ENCODE results near the gene ACVR1.

Gene ACVR1

DNA sequence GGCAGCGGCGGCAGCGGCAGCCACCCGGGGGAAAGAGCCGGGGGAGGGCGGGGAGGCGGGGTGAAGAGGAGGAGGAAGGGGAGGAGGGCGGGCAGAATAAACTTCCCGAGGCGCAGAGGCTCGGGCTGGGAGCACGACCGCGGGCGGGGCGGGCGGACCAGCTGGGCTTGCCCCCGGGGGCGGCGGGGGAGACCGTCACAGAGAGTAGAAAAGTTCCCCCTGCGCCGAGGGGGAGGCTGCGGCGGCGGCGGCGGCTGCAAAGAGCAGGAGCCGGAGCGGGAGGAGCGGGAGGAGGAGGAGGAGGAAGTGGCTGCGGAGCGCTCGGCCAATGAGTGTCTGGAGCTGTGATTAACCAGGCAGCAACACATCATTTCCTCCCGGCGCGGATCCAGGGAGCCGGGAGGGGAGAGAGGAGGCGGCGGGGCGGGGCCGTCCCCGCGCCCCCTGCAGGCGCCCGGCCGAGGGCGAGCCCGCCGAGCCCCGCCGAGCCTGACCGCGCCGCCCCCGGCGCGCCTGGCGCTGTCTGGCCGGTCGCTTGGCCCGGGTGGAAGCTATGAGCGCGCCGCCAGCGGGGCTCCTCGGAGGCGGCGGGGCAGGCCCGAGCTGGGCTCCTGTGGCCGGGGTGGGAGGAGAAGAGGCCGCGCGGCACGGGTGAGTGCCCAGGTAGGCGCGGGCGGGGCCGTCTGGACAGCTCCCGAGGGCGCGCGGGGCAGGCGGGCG lies at the start of gene ACVR1:
ACVR1 (minus strand) TSS at position 265 of the 720 bp plus-strand sequence. CDS start 76,837 bp downstream, outside the sequence.
- peak; percentile 68 to 84 (median 78) for DNase-seq (ENCODE audit: low read depth in 2 of 3, low spot score in 1 of 3)

DNA sequence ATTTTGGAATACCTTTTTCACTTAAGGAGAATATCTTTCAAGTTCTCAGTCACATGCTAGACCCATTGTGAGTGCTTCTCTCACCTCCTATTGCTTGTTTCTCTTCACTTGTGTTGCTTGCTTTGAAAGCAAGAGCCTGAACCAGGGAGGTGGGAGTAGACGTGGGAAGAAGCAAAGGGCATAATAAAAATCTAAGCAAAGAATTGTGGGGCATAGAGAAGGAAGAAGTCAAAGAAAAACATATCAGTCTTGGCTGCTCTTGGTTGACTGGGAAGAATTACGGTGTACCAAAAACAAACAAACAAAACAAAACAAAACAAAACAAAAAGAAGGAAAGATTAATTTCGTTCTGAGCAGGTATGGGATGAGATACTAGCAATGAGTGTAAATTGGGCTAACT lies 48.9 kb upstream of the ACVR1 start:
- no peak for DNase-seq (ENCODE audit: low read depth in 2 of 3, low spot score in 1 of 3)

DNA sequence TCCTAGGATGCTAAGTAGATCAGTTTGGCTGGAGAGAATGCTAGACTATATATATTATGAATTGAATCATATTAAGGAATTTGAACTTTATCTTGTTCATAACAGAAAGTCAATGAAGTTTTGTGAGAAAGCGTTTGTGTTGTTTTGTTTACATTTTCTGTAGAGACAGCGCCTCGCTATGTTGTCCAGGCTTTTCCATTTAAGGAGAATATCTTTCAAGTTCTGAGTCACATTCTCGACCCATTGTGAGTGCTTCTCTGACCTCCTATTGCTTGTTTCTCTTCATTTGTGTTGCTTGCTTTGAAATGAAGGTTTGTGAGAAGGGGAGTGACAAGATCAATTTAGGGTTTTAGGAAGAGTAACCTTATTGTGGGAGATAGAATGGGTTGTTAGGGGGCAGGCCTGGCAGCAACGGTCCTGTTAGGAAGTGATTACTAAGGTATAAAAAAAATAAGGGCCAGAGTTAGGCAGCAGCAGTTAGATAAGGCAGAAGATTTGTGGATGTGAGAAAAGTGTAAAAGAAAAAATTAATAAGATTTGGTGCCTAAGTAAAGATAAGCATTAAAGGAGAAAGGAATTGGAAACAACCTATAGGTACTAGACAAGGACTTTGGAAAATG lies 47.6 kb upstream of the ACVR1 start:
- DNase-seq (ENCODE audit: low read depth in 2 of 3, low spot score in 1 of 3) = no peak

GRCh38 chr2:157922815-157923214 lies 46.7 kb upstream of the ACVR1 start:
- no peak for DNase-seq (ENCODE audit: low read depth in 2 of 3, low spot score in 1 of 3)

- no peak for DNase-seq (ENCODE audit: low read depth in 2 of 3, low spot score in 1 of 3)
These were observed 46.2 kb upstream of the ACVR1 start for GRCh38 chr2:157922336-157922735.

DNA sequence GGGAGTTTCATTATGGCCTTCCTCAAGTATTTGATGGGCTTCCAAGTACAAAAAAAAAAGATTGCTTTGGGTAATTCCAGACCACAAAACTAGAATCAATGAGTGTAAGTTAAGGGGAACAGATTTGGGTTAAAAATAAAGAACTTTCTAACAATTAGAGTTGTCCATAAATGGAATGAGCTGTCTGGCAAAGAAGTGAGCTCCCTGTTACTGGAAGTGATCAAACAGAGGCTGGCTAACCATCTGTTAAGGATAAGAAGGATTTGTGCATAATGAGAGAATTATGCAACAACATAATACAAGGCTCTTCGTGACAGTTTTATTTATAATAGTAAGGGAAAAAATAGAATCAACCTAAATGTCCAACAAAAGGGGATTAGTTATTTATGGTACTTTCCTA lies 44.6 kb upstream of the ACVR1 start:
- no peak for DNase-seq (ENCODE audit: low read depth in 2 of 3, low spot score in 1 of 3)

DNA sequence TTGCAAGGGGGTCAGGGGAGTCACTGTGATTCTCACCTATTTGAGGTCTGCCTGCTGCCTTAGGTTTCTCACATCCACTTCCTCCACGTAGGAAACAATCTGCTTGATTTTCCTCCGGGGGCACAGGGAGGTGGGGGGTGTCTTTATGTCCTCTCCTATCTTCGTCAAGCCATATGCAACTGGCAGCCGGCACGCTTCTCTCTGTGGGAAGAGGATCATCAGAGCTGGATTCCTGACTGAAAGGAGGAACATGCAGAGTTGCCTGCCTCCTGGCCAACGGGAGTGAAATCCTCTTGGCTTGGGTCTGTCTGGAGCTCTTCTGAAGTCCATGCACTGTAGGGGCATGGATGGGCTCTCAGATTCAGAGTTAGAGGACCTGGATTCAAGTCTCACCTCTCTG lies 43.1 kb upstream of the ACVR1 start:
- DNase-seq (ENCODE audit: low read depth in 2 of 3, low spot score in 1 of 3) = no peak

GRCh38 chr2:157918319-157918718 lies 42.2 kb upstream of the ACVR1 start:
- DNase-seq (ENCODE audit: low read depth in 2 of 3, low spot score in 1 of 3) = no peak

DNA sequence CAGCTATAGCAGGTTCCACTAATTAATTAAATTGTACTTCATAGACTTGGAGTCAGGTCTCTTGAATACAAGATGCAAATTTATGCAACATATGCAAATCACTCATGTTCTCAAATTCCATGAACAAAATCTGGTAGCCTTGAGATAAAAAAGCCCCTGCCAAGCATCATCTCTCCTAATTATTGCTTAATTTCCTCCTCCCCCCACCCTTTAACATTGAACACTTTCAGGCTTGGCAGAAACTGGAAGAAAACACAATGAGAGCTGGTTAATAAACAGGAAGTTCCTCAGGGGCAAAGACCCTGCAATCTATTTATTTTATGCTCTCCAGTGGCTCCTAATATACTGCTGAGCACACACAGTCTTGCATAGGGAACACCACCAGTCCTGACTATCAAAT lies 35.6 kb upstream of the ACVR1 start:
- DNase-seq (ENCODE audit: low read depth in 2 of 3, low spot score in 1 of 3) = no peak

GRCh38 chr2:157911246-157911645 lies 35.1 kb upstream of the ACVR1 start:
- DNase-seq (ENCODE audit: low read depth in 2 of 3, low spot score in 1 of 3) = no peak

- DNase-seq (ENCODE audit: low read depth in 2 of 3, low spot score in 1 of 3) = no peak
These were observed 29.0 kb upstream of the ACVR1 start for GRCh38 chr2:157905092-157905491.

DNA sequence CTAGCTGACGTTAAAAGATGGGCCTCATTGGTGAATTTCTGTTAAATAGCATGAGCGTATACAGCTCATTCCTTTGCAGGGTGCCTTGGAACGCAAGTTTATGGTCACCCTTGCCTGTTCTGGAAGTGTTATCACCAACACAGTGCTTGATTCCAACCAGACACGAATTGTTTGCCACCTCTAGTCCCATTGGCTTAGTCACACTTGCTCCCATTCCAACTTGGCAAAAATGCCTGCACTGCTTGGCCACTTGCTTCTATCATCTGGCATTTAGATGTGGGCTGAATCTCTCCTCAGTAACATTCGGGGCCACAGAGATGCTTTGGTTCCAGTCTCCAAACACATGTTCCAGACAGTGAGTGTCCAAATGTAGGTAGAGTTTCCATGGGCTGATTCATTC lies 27.5 kb upstream of the ACVR1 start:
- DNase-seq (ENCODE audit: low read depth in 2 of 3, low spot score in 1 of 3) = no peak

- no peak for DNase-seq (ENCODE audit: low read depth in 2 of 3, low spot score in 1 of 3)
These were observed 27.0 kb upstream of the ACVR1 start for GRCh38 chr2:157903151-157903550.

GRCh38 chr2:157902692-157903091 lies 26.6 kb upstream of the ACVR1 start:
- no peak for DNase-seq (ENCODE audit: low read depth in 2 of 3, low spot score in 1 of 3)

- no peak for DNase-seq (ENCODE audit: low read depth in 2 of 3, low spot score in 1 of 3)
These were observed 25.2 kb upstream of the ACVR1 start for GRCh38 chr2:157901325-157901724.

GRCh38 chr2:157900684-157901083 lies 24.6 kb upstream of the ACVR1 start:
- no peak for DNase-seq (ENCODE audit: low read depth in 2 of 3, low spot score in 1 of 3)

- no peak for DNase-seq (ENCODE audit: low read depth in 2 of 3, low spot score in 1 of 3)
These were observed 24.1 kb upstream of the ACVR1 start for GRCh38 chr2:157900203-157900602.

DNA sequence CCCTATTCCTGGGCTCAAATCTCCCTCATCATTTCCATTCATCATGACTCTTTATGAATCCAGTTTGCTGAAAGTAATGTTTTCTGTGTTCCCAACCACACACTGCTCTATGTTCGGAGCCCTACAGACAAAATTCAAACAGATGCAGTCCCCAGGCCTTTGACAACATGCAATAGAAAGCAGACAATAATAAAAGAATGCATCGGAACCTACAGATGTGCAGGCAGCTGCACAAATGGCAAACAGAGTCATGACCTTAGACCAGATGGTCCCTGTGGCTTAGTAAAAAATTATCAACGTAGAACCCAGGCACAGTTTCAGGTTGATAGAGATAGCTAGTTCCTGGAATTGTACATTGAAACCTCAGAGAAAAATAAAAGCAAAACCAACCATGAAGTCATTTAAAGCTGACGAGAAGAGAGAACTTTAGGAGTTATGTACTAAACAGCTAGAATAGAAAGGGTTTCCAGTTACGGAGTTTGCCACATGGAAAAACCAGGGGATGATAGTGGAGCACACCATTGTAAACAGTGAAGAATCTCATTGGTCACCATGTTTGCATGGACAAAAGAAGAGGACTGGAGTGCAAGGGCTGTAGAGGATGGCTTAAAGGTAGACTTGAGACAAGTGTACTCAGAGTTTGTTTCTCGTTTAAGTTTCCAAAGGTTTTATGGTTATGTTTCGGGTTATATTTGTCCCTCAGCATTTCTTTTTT lies 23.2 kb upstream of the ACVR1 start:
- no peak for DNase-seq (ENCODE audit: low read depth in 2 of 3, low spot score in 1 of 3)

GRCh38 chr2:157898591-157898996 lies 22.5 kb upstream of the ACVR1 start:
- peak; percentile 64 to 72 (median 67) for DNase-seq (ENCODE audit: low read depth in 2 of 3, low spot score in 1 of 3)

- DNase-seq (ENCODE audit: low read depth in 2 of 3, low spot score in 1 of 3) = peak in 1 of 3 donors; percentile 34
These were observed 21.2 kb upstream of the ACVR1 start for GRCh38 chr2:157897106-157897971.

- no peak for DNase-seq (ENCODE audit: low read depth in 2 of 3, low spot score in 1 of 3)
These were observed 19.4 kb upstream of the ACVR1 start for GRCh38 chr2:157895531-157895930.
